GM23248 (cell line): ENCODE measurements around the gene ARMS2.

ENCODE experiments used
- EZH2 ChIP-seq: fragments of 200-600 bp; sonication (generic); IDR thresholded peaks from 2 replicates; pipeline ENCODE4 v1.6.1; 2018; ENCODE audit warnings: antibody characterized with exemption, mild to moderate bottlenecking; ENCODE audit not compliant: insufficient read depth, poor library complexity, severe bottlenecking
- EZH2phosphoT487 ChIP-seq: fragments of 200-600 bp; sonication (generic); IDR thresholded peaks from 2 replicates; pipeline ENCODE4 v1.6.1; 2018; ENCODE audit warnings: antibody characterized with exemption, moderate library complexity, mild to moderate bottlenecking, low read depth; ENCODE audit not compliant: insufficient read depth

- TF ChIP-seq EZH2phosphoT487 (no peak), EZH2 (no peak)
Observed at GRCh38 chr10:122446668-122447423, 7.6 kb upstream of the ARMS2 start.
